ENCODE measurements around the gene IFT122.

- no peak for TF ChIP-seq POLR2A (IDR thresholded peaks at IDR 0.05)
- TF ChIP-seq CTCF (IDR thresholded peaks at IDR 0.05): no peak
Measured at GRCh38 chr3:129469026-129469425, 29.0 kb downstream of the IFT122 start.

All from right lobe of liver (tissue), 4 donors.